ENCODE measurements around the gene ZFP30.
"Not testable (repeated sequence)": the region's sequence is repeated elsewhere in the genome, so short reads cannot be mapped to it uniquely, and the experiment has no call there.

The ZFP30 gene

DNA sequence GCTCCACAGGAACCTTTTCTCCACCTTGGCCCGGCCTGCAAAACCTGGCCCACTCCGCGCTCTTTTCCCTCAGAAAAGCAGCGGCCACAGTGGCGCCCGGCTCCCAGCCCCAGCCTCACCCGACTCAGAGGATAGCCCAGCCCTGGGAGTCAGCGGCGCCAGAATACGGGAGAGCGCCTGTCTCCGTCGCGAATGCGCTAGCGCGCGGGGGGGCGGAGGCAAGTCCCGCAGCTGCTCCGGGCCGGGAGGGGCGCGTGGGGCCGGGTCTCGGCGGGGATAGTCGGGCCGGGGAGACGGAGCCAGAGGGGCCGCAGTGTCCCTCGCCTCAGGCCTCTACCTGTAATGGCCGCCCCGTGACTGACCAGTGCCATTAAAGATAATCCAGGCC is at the start of gene ZFP30:
TSS of gene ZFP30 (minus strand) at position 165 of the 388 bp plus-strand sequence. CDS start 7,643 bp downstream, outside the sequence.
- peak; percentile 91 for DNase-seq (ENCODE audit: low read depth, low spot score)

DNA sequence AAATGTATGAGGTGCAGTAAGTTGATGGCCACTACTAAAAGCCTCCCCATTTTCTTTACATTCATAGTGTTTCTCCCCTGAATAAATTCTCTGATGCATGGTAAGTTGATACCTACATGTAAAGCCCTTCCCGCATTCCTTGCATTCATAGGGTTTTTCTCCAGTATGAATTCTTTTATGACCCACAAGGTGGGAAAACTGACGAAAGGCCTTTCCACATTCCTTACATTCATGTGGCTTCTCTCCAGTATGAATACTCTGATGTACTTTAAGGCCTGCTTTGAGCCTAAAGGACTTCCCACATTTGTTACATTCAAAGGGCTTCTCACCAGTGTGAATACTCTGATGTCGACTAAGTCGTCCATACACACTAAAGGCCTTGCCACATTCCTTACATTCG is 43.8 kb upstream of the ZFP30 start:
- peak; percentile 23 for DNase-seq (ENCODE audit: low read depth, low spot score)

DNA sequence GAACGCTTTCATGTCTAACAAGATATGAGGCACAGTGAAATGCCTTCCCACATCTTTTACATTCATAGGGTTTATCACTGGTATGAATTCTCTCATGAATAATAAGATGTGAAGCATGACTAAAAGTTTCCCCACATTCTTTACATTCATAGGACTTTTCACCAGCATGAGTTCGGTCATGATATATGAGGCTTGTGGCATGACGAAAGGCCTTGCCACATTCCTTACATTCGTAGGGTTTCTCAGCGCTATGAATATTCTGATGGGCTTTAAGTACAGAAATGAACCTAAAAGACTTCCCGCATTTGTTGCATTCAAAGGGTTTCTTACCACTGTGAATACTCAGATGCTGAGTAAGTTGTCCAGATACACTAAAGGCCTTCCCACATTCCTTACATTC is 43.0 kb upstream of the ZFP30 start:
- DNase-seq (ENCODE audit: low read depth, low spot score): no peak

DNA sequence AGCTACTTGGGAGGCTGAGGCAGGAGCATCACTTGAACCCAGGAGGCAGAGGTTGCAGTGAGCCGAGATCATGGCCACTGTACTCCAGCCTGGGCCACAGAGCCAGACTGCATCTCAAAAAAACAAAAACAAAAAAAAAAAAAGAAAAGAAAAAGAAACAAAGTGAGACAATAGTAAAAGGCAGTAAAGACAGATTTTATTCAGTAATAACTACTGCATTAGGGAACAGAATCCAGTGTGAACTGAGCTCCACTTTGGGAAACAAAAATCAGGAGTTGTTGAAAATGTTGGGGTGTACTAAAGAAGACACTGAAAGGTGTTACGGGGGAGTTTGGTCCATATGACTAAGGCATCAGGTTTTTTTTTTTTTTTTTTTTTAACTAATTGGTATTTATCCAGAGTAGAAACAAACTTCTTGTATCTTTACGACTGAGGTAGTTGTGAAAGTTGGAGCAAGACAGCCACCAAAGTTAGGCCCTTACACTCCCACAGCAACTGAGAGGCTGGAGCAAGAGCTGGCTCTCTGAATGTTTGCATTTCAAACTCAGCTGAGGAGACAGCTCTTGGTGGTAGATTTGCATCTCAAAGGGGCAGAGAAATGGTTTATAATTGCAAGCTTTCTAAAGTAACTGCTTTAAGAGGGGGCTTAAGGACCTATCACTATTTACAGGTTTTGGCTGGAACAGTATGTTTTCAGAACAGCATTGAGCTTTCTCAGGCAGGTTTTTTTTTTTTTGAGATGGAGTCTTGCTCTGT is 40.1 kb upstream of the ZFP30 start:
- no peak for DNase-seq (ENCODE audit: low read depth, low spot score)

DNA sequence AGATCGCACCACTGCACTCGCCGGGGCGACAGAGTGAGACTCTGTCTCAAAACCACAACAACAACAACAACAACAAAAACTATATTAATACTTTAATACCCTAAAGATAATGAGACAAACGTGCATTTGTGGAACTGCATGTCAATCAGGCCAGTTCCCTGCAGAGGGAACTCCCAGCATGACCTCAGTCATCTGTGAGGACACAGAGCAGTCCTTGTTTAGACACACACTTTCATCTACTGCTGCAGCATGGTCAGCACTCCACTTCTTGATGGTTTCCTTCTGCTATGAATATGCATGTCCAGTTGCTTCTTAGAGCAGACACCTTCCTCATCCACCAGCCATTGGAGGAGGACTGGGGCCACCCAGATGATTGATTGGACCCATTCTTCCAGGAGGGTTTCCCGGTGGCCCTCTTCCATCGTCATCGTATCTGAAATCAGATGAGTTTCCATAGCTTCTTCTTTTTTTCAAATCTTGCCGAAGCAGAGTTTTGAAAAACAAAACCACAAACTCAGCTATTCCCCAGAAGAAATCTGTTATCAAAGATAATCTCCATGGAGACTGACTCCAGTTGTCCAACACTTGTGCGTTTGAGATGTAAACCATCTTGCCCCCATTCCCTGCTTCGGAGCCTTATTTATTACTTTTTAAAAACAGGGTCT is 37.8 kb upstream of the ZFP30 start:
- DNase-seq (ENCODE audit: low read depth, low spot score): no peak

DNA sequence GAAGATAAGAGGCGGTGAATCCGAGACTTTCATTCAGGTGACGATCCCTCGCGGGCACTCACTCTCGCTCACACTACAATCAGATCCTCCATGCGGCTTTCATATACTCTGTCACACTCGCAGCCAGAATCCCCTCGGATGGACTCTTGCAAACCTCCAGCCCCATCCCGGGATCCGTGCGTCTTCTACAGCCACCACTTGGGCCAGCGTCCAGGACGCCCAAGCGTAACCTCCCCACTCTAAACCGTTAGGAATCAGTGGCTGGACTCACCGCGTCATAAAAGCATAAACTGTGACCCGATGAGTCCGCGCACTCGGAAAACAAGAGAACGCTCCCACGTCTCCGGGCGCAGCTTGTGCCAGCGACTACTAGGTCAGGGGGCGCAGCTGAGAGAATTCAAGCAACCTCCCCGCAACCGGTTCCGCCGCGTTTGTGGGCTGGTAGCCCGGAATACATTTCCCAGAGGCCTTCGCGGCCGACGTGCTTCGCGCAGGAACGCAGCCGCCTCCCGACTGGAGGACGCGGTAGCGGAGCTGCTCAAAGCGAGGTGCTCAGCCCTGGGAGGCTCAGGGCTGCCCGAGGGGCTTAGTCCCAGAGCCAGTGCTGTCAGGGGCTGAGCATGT is 36.7 kb upstream of the ZFP30 start:
- peak; percentile 90 for DNase-seq (ENCODE audit: low read depth, low spot score)

DNA sequence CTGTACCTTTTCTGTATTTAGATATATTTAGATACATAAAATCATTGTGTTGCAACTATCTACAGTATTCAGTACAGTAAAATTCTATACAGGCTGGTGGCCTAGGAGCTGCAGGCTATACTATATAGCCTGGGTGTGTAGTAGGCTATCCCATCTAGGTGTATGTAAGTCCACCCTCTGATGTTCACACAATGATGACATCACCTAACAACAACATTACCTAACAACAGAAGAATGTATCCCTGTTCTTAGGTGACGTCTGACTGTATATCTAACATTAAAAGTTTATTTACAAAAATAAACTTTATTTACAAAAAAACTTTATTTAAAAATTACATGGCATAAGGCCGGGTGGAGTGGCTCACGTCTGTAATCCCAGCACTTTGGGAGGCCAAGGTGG is 28.3 kb upstream of the ZFP30 start:
- no peak for DNase-seq (ENCODE audit: low read depth, low spot score)

DNA sequence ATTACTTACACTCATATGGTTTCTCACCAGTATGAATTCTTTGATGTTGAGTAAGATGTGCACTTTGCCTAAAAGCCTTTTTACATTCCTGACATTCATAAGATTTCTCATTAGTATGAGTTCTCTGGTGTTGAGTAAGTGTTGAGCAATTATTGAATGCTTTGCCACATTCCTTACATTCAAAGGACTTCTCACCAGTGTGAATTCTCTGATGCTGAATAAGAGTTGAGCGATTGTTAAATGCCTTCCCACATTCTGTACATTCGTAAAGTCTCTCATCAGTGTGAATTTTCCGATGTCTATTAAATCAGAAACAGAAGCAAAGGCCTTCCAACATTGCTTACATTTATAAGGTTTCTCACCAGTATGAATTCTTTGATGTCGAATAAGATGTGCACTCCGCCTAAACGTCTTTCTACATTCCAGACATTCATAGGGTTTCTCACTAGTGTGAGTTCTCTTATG is 14.2 kb upstream of the ZFP30 start:
- no peak for DNase-seq (ENCODE audit: low read depth, low spot score)

DNA sequence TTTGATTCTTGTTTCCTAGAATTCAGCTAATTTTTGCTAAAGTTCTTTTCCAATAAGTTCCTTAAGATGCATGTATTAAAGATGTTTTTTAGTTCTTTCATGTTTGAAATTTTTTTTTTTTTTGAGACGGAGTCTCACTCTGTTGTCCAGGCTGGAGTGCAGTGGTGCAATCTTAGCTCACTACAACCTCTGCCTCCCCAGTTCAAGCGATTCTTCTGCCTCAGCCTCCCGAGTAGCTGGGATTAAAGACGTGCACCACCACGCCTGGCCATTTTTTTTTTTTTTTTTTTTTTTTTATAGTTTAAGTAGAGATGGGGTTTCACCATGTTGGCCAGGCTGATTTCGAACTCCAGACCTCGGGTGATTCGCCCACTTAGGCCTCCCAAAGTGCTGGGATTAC is 1.9 kb upstream of the ZFP30 start:
- DNase-seq (ENCODE audit: low read depth, low spot score): not testable (repeated sequence)

DNA sequence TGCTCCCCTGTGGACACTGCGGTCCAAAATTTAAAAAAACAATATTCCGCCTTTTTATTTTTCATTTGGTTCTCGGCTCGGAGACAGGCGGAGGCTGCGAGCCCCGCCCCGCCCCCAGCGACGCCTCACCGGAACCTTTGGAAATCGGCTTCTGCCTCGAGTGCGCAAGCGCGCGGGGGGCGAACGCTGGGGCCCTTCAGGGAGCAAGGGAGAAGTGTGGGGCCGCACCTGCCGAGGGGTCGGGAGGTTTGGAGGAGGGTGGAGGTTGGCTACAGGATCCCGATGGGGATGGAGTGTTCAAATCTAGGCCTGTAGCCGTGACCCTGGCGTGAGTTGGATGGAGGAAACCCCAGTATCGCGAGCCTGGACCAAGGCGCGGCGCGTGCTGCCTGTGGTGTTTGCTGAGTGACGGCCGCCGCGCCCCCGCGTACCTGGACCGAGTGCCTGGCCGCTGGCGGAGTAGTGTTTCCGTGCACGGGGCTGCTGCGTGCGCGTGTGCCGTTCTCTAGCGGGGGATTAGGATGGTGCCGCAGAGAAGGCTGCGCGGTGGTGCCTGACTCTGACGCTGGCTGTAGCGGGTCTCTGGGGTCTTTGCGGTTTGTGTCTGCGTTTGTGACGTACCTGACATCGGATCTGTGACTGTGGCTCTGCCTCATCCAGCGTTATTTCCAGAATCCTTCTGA is 565 bp upstream of the ZFP30 start:
- DNase-seq (ENCODE audit: low read depth, low spot score): peak; percentile 89

DNA sequence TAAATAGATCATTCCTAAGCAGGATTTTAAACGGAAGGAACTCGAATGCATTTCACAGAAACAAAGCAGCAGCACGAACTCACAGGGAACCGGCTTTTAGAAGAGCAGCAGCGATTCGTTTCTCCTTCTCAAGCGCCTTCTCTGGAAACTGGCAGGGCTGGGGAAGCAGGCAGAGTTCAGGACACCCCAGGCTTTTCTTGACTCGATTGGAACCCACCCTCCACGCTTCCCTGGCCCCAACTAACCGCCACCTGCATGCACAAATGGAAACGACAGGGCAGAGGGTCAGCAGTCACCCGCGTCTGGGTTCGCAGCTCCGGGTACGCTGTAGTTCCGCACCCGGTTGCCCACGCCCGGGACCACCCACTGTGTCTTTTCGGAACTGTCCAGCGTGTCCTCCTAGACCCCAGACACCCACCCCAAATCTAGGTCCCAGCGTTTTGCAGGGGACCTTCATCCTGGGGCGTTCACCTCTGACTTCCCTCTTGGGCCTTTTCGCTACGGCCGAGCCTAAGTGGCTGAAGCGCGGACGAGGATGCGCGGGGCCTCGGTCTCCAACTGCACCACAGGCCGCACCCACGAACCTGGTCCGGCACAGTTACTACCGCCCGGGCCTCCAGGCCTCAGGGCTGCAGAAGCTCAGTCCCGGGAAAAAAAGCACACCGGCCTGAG is 500 bp downstream of the ZFP30 start:
- DNase-seq (ENCODE audit: low read depth, low spot score): peak; percentile 56

DNA sequence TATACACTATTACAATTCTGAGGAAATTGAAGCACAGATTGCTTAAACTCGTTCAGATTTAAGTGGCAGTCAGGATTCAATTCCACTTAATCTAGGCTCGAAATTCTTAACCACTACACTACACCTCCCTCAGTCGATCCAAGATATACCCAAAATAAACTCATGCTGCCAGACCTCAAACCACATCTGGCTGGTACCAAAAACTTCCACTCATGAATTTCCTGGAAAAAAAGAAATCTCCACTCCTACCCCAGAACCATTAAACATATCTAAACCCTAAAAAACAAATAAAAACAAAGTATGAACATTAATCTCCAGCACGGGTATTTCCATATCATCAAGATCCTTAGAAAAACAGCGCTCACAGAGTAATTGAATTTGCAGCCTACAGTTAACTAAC is 1.1 kb downstream of the ZFP30 start:
- peak; percentile 31 for DNase-seq (ENCODE audit: low read depth, low spot score)

DNA sequence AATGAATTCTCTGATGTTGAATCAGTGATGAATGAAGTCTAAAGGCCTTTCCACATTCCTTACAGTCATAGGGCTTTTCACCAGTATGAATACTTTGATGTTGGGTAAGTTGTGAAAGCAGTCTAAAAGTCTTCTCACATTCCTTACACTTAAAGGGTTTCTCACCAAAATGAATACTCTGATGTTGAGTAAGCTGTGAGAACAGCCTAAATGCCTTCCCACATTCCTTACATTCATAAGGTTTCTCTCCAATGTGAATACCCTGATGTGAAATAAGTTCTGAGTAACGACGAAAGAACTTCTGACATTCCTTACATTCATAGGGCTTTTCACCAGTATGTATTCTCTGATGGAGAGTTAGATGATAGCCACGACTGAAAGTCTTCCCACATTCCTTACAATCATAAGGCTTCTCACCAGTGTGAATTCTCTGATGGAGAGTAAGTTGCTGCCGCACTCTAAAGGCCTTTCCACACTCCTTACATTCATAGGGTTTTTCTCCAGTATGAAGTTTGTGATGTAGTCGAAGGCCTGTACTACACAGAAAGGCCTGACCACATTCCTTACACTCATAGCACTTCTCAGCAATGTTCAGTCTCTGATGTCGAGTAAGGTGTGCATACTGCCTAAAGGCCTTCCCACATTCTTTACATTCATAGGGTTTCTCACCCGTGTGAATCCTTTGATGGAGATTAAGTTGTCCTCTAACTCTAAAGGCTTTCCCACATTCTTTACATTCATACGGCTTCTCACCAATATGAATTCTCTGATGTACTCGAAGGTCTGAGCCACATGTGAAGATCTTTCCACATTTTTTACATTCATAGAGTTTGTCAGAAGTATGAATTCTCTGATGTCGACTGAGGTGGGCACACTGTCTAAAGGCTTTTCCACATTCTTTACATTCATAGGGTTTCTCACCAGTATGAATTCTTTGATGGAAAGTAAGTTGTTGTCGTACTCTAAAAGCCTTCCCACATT is 19.9 kb downstream of the ZFP30 start:
- no peak for DNase-seq (ENCODE audit: low read depth, low spot score)

DNA sequence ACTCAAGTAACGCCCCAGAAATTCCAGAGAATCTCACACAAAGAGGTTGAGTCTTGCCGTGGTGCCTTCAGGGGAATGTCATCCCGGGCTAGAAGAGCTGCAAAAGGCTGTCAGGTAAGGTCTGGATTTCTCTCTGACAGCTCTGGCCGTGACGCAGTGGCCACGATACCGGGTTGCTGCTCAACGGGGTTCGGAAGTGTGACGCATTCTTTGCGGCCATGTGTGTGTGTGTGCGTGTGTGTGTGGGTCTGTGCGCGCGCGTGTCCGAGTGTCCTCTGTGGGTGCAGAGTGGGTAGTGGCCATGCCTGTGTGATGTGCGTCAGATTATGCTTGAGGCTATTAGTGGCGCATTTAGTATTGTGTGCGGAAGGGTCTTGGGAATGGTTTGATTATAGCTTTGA is 60.3 kb downstream of the ZFP30 start:
- DNase-seq (ENCODE audit: low read depth, low spot score): no peak

DNA sequence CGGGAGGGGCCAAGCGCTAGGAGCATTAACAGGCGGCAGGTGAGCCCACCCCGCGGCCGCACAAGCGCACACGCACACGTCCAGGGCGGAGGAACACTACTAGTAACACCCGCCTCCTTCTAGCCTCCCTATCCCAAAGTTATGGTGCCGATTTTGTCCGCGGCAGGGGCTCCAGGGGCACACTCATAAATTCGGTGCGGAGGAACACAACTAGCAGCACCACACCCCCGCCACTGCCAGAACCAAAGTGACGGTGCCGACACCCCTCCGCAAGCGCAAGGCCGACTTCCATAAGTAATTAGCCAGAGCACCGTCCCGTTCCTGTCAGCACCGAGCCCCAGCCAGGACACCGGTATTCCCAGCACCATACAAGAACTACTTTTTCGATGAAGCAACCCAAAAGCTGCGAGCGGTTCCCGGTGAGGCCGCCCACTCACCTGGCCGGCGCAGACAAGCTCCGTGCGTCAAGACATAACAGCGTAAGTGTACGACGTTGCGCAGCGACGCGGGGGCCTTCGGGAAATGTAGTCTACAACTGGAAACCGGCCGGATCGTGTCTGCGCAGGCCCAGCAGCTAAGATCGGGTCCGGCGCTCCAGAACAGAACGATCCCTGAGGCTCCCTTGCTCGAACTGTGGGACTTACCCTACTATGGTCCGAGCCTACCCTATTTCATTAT is 60.8 kb downstream of the ZFP30 start, which contains the start of the genes ZNF540 and ZNF571:
TSS of gene ZNF540 (plus strand) at position 573 of the 678 bp plus-strand sequence. CDS start 3,572 bp downstream, outside the sequence.
TSS of gene ZNF571 (minus strand) at position 489 of the 678 bp plus-strand sequence. CDS start 8,116 bp downstream, outside the sequence.
- peak; percentile 97 for DNase-seq (ENCODE audit: low read depth, low spot score)

DNA sequence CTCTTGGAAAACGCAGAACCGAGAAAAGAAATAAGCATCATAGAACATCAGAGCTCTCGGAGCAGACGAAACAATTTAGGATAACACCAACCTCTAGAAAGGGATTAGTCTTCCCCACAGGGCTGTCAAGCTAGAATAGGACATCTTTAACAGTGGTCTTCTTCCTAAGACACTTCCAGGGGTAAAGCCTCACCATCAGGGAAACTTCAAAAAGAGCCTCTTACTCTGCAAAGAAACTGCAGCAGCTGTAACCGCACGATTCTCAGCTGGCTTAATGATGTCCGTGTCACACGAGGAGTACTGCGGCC is 61.3 kb downstream of the ZFP30 start:
- no peak for DNase-seq (ENCODE audit: low read depth, low spot score)

DNA sequence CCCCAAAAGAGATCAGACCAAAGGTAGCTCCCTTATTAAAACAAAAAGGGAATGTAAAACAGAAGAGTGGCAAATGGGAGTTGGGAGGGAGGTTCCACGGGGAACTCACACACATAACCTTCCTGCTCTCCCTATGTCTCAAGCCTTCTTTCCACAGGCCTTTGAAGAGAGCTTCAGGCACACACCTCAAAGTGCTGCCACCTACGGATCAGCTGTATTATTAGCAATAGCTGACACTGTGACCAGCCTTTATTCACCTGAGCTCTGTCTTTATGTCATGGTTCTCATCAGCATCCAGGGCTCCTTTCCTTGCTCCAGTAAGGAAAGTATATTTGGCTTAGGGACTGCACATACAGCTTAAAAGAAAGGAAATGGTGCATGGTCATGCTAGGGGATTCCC is 71.9 kb downstream of the ZFP30 start:
- no peak for DNase-seq (ENCODE audit: low read depth, low spot score)

DNA sequence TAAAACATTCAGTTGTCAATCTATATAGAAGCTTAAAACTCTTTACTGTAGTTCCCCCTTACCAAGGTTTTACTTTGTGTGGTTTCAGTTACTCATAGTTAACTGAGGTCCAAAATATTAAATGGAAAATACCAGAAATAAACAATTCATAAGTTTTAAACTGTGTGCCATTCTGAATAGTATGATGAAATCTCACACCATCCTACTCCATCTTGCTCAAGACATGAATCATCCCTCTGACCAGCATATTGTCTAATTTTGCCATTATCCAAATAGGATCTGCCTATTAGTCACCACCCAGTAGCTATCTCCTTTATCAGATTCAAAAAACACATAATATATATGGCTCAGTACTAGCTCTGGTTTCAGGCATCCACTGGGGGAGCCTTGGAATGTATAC is 83.1 kb downstream of the ZFP30 start:
- no peak for DNase-seq (ENCODE audit: low read depth, low spot score)

DNA sequence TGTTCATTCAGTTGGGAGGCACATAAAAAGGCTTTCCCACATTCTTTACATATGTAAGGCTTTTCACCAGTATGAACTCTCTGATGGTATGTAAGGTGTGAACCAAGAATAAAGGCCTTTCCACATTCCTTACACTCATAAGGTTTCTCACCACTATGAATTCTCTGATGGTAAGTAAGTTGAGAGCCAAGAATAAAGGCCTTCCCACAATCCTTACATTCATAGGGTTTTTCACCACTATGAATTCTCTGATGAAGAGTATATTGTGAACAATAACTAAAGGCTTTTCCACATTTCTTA is 89.9 kb downstream of the ZFP30 start:
- DNase-seq (ENCODE audit: low read depth, low spot score): no peak

Data from astrocyte of the hippocampus (primary cell).